Renal cortex interstitium (tissue), 11 donors: ENCODE data around the gene RBM17. TPM values are rescaled to one million over a fixed set of nuclear protein-coding genes. Genes with fewer than 3 reads are reported as not detected.
"Not testable (repeated sequence)": the region's sequence is repeated elsewhere in the genome, so short reads cannot be mapped to it uniquely, and the experiment has no call there.

Experiments used
- DNase-seq, 11 donors: peaks; one replicate each; pipeline ENCODE4 v3.0.0-alpha.2; 2013; ENCODE audit warnings: low read depth in 9 of 11, low spot score in 4 of 11; ENCODE audit errors: extremely low read depth in 1 of 11
- polyA plus RNA-seq, 3 donors: library from polyadenylated mRNA; unstranded; fragments of 120-200 nt; gene quantifications; one replicate each; pipeline ENCODE4 v1.2.1, GENCODE V29; 2013; ENCODE audit not compliant: insufficient read length in 3 of 3

Gene RBM17
- polyA plus RNA-seq, 3 donors = 149 to 203 (median 163) TPM

DNA sequence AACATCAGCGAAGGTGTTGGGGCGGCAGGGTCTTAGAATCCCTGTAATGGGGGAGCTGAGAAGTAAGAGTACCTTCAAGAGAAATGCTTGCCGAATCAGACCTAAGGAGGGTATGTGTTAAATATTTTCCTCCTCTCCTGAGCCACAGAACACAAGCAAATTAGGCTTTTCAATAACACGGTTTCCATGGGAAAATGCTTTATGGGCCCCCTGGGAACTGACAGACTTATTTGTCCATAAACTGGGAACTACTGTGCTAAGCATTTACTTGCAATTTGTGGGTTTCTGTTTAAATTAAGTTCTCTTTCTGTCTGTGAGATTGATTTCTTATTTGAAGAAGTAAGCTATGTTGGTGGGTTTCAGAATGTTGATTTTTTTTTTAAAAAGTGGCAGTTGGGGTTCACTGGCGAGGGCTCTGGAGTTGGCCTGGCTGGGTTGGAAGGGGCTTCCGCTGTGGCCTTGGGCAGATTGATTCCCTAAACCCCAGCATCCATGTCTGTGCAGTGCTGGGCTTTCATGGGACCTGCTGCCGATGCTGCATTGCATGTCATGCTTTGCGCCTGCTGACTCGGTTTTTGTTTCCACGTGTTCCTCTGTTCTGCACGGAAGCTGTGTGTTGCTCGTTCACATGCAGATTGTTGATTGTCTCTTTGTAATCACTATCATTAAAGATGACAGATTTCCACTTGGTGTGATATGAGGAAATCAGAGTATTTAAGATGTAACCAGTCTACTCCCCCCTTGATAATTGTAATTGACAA, 7.2 kb downstream of the RBM17 start:
- DNase-seq = no peak

DNA sequence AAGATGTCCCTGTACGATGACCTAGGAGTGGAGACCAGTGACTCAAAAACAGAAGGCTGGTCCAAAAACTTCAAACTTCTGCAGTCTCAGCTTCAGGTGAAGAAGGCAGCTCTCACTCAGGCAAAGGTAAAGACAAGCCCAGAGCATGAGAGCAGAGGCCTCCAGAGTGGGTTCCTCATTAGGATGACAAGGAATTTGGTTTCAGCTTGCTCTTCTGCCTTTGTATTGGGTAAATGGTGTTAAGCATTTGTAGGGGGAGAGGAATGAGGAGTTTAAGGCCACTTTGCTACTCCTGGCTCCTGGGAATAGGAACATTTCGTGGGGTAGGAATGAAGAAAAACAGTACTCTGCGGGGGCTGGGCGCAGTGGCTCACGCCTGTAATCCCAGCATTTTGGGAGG, 8.2 kb downstream of the RBM17 start:
- no peak for DNase-seq

DNA sequence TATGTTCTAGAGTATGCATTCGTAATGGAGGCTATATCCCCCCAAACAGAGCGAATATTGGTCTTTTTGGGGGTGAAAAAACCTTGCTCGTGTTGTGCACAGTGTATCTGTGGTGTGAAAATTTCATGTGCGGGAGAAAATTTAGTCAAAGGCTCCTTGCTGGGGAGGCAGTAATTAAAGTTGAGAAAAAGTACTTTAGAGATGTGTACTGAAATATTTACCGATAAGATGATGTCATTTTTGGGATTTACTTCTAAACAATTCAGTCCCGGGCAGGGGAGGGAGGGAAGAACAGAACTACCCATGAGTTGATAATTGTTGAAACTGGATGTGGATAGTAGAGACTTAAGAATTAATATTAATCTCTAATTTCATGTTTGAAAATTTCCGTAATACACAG, 9.3 kb downstream of the RBM17 start:
- no peak for DNase-seq

DNA sequence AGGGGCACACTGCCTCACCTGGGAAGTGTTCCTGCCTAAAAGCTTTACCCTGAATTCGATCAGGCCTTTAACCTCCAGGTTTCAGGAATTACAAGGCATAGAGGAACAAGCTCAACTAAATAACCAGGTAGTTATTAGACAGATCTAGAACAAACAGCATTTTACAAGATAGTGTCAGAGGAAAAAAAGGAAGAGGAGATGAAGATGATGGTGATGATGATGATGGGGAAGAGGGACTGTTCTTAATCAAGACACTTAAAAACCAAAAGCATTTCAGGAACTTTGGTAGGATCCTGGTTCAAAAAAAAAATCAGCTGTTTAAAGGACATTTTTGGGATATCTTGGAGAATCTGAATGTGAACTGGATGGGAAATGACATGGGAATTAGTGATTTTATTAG, 11.5 kb downstream of the RBM17 start:
- no peak for DNase-seq

DNA sequence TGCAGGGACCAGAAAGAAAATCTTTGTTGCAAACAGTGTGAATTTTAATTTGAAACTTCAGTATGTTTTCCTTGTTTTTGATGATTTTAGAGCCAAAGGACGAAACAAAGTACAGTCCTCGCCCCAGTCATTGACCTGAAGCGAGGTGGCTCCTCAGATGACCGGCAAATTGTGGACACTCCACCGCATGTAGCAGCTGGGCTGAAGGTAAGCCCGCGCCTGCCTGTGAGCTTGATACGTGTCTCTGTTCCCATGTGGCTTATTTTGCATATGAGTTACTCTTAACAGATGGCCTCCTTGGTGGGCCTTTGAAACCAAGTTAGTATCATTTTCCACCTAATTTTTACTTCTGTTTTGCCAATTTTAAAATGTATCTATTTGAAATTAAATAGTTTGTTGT, 12.3 kb downstream of the RBM17 start:
- no peak for DNase-seq

DNA sequence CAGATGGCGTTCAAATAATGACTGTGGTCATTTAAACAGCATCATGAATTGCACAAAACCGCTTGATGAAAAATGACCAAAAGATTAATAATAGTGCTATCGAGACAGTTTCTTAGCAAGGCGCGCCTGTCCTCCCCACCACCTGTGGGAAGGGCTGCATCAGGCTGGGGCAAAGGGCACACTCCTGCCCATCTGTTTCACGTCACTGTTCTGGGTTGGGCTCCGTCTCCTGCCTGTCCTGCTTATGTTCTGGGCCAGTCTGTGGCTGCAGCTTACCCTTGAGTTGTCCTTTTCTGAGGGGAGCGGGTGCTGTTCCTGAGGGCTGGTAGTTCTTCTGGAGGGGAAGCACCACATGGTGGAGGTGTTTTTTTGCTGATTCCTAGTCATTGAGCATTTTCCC, 13.3 kb downstream of the RBM17 start:
- DNase-seq = no peak

DNA sequence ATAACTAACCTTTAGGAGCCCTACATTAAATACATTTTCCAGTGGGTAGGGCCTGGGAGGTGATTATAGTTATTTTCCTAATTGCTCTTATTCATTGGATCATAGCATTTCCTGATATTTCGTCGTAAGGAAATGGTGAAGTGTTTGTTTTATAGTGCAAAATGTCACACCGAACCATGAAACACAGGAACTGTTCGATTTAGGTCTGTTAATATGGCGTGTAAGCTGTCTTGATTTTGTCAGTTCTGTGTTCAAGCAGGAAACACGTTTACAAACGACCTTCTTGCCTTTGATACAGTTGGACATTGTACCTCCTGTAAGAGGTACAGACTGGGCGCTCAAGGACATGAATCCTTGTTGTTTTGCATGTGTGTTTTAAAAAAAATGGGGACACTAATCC, 14.8 kb downstream of the RBM17 start:
- no peak for DNase-seq

DNA sequence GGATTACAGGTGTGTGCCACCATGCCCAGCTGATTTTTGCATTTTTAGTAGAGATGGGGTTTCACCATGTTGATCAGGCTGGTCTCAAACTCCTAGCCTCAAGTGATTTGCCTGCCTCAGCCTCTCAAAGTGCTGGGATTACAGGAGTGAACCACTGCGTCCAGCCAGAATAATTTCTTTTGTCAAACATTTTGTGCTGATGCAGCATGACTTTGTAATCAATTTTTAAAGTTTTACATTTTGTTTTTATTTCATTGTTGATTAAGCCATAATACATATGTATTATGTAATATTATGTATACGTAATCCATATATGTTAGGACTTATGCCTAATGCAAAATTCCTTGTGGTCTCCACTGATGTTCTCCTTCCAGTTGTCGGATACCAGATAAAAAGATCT, 18.8 kb downstream of the RBM17 start:
- not testable (repeated sequence) for DNase-seq

DNA sequence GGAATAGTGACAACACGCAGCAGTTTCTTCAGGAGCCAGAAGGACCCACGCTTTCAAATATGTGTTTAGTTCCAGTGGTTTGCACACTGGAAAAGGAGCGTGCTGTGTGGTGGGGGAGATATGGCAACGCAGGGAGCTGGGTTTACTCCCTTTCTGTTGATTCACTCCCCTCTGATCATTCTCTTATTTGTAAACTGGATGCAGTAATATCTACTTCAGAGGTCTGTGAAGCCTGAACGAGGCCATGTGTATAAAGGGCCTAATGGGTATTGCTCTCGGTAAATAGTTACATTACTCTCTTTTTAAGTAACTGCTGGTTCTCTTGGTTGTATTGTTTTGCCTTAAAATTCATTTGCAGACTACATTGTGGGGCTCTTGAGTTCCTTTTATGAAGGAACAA, 19.2 kb downstream of the RBM17 start:
- no peak for DNase-seq

DNA sequence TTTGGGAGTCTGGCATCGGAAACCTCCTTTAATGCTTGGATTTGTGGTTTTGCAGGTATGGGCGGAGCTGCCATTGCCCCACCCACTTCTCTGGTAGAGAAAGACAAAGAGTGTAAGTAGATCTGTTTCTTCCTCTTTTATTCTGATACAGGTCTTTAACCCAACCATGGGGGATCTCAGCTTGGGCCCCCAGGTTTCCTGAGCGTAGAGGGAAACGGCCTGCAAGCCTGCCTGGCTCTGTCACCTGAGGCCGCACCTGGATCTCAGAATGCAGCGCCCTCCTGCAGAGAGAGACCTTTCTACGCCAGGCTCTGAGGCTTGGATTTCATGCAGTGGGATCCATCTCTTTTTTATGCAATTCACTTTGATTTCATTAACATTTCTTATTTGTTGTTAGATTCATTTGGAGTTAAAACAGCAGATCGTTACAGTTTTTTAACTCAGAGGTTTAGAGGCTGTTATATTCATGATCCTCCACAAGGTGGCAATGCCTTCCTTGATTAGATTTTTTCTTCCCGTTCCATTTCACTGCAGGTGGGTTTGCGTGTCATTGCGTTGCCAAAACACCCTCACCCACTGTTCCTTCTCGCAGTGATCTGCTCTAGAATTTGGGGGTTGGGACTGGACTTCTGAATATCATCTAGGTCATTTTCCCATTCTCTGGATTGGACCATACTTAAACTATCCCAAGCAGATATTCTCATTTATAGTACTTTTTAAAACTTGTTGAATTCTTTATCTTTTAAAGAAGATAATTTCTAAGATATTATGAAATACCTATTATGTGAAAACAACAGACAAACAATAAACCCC, 20.0 kb downstream of the RBM17 start:
- no peak for DNase-seq

DNA sequence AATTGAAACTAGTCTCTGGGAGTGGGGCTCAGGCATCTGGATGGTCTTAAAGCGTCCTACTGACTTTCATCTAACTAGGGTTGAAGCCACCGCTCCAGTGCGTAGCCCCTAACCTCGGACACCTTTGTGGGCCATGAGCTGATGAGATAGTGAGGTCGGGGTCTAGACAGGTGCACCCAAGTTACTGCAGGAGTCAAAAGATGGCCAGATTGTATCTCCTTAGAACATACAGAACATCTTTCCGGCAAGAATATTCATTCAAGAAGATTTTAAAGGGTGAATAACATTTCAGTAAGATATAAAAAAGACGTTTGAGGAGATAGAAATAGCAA, 20.6 kb downstream of the RBM17 start:
- DNase-seq = no peak

DNA sequence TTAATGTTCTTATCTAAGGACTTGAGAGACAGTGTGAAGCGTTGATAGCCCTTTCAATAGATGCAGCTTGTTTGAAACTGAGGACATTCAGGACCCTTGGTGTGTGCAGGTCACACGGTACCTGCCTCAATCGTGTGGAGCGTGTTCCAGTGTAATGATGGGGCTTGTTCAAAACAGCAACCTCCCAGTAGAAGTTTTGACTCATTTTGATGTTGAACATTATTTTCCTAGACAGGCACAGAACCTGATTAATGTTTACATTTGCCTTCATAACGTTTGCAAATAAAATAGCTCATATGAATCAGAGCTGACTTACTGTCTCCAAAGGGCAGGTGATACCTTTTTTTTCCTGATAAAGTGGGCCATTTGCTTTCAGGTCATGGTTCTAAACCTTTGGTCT, 21.3 kb downstream of the RBM17 start:
- DNase-seq = no peak

DNA sequence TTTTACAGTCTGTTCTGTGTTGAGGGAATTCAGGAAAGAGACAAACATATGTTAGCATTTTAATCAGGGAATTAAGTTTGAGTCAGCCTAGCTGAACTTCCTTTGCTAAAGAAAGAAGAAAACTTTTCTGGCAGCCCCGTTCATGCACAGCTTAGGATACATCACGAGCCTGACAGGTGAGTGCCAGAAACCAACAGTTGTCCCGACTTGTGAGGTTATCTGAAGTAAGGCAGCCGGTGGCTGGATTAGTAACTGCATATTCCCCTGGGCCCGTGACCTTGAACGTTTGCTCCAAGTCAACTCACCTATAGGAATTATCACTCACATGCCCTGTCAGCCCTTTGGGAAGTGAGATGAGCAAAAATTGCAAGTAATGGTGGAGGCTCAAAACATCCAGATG, 24.1 kb downstream of the RBM17 start:
- no peak for DNase-seq

DNA sequence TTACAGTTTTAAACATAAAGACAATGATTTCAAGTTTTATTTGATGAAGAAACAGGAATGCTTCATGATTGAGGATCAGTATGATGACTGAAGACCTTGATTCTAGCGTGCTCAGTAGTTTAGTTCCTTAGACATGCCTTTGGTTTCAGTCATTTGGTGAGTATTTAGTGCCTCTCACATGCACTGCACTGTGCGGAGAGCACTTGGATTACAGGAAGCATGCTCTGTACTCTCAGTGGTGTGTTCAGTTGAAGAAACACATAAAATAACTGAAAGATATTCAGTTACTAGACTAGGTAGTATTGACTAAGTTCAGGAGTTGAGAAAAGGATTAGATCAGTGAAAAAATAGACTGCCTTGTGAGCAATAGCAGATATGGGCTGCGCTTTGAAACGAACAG, 25.5 kb downstream of the RBM17 start:
- DNase-seq = no peak

DNA sequence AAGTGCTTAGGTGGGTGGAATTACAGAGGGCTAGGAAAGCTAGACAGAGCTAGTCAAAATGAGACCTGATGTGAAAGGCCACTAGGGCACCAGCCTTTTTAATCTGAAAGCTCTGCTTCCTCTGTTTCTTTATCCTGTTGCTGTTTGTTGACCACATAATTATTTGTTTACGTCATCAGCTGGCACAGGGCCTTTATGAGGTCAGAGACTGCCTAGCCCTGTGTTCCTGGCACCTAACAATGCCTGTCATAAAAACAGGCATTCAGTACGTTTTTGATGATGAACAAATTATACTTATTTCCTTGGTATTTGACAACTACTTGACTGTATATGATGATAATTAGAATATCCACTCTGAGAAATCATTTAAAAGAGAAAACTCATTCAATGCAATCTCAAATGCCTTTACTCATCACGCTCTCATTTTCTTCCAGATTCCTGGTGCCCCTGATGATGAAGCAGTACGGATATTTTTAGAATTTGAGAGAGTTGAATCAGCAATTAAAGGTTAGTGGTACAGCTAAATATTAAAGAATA, 26.0 kb downstream of the RBM17 start:
- no peak for DNase-seq

DNA sequence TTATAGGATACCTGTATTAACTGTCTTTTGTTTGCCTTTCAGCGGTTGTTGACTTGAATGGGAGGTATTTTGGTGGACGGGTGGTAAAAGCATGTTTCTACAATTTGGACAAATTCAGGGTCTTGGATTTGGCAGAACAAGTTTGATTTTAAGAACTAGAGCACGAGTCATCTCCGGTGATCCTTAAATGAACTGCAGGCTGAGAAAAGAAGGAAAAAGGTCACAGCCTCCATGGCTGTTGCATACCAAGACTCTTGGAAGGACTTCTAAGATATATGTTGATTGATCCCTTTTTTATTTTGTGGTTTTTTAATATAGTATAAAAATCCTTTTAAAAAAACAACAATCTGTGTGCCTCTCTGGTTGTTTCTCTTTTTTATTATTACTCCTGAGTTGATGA, 26.6 kb downstream of the RBM17 start:
- no peak for DNase-seq

DNA sequence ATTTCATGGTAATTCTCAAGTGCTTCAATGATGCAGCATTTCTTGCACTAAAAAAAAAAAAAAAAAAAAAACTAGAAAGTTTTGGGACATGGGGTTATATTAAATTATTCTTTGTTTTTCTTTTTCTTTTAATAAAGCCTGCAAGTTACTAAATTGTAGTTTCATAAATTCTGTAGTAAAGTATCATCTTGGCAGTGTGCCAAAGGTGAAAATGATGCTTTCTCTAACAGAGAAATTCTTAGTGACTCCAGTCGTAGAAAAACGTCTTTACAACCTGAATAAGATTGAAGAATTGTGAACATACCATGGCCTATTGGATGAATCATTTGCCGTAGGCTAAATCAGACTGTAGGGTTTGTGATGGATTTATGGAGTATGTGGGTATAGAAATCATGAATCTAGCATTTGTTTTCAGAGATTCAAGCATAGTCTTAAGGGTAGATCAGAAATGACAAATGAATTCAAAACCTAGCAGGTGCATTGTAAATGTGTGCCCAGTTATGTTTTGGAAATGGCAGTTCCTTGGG, 27.1 kb downstream of the RBM17 start:
- no peak for DNase-seq

DNA sequence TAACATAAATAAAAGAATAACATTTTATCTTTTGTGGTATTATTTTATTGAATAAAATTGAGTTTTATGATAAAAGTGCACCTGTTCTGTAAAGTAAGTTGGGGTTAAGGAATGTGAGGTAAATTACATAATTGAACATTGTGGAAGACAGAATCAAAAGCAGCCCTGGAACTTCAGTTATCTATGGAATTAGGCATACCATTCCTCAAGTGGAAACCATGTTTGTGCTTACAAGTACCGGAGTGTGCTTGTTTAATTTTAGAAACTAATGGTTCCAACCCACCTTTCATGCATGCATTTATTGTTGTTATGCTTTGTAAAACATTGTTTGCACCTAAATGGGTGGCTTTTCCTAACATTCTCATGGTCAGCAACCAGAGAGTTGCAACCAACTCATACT, 28.0 kb downstream of the RBM17 start:
- DNase-seq = no peak

DNA sequence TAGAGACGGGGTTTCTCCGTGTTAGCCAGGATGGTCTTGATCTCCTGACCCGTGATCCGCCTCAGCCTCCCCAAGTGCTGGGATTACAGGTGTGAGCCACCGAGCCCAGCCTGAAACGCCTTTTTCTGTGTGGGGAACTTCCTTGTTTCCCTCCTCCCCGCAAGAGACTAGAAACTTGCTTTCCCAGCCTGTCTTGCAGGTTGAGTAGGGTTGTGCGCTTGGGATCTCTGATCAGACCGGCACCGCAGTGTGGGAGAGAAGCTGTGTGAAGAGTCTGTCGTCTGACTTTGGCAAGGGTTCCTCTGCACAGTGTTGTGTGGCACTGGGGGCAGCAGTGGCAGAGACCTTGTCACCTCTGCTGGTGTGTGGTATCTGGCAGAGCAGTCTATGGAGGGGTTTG, 28.9 kb downstream of the RBM17 start:
- DNase-seq = no peak

DNA sequence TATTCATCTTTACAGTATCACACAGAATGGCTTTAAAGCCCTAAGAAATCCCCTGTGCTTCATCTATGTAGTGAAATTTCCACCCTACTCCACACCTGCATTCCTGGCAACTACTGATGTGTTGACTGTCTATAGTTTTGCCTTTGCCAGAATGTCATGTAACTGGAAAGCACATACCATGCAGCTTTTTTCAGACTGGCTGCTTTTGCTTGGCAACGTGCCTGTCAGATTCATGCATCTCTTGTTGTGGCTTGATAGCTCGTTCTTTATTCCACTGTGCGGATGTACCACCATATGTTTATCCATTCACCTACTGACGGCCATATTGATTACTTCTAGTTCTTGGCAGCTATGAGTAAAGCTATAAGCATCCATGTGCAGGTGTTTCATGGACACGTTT, 30.6 kb downstream of the RBM17 start:
- DNase-seq = peak in 2 of 11 donors; percentile 25 to 46
